Activated T-cell treated with anti-CD3 and anti-CD28 coated beads, Interleukin-2, amount 50 U/mL, for 4 hours (primary cell): Measurements from ENCODE around the gene SHANK3. TPM values are rescaled to one million over a fixed set of nuclear protein-coding genes. Genes with fewer than 3 reads are reported as not detected.
A peak's percentile ranks its signal among the peaks of the same experiment; 100 is the strongest.

Source experiments
- ATAC-seq, 2 donors: fragments of 200-7000 bp; cut with Tn5 transposase; one replicate each; pipeline ENCODE4 v1.10.0; 2021
- DNase-seq: peaks from one replicate; pipeline ENCODE4 v3.0.0-alpha.2; 2020
- H3K27me3 Mint-ChIP-seq: one replicate; pipeline ENCODE4 v1.8.0; 2021; ENCODE audit warnings: low read depth, mixed read lengths
- H3K36me3 Mint-ChIP-seq: one replicate; pipeline ENCODE4 v1.8.0; 2022; ENCODE audit warnings: mixed read lengths; ENCODE audit not compliant: insufficient read depth
- H3K4me1 Mint-ChIP-seq: one replicate; pipeline ENCODE4 v1.8.0; 2021; ENCODE audit warnings: low read depth, mixed read lengths
- H3K4me3 Mint-ChIP-seq: one replicate; pipeline ENCODE4 v1.8.0; 2021; ENCODE audit warnings: mild to moderate bottlenecking, moderate library complexity, mixed read lengths
- H3K9me3 Mint-ChIP-seq: one replicate; pipeline ENCODE4 v1.8.0; 2021; ENCODE audit warnings: mixed read lengths
- total RNA-seq, 3 donors: library from RNA; stranded (reverse); gene quantifications; one replicate each; pipeline ENCODE4 v1.2.1, GENCODE V29; 2021

The SHANK3 gene
- total RNA-seq, 3 donors from 2014 or later = 0.05 to 0.24 (median 0.08) TPM

GRCh38 chr22:50696251-50696798, 23.7 kb downstream of the SHANK3 start:
- H3K9me3 Mint-ChIP-seq = peaks cover 6% of the 10 kb centered on the region
- H3K4me3 Mint-ChIP-seq = no peak overlapping the region
- H3K4me1 Mint-ChIP-seq = no peaks in the 10 kb centered on the region
- H3K36me3 Mint-ChIP-seq = no peaks in the 10 kb centered on the region
- no peak for ATAC-seq
- H3K27me3 Mint-ChIP-seq = peaks cover 3% of the 10 kb centered on the region
- no peak for DNase-seq

GRCh38 chr22:50696799-50697561, 24.4 kb downstream of the SHANK3 start:
- DNase-seq = no peak
- H3K4me1 Mint-ChIP-seq = peaks cover 3% of the 10 kb centered on the region
- H3K27me3 Mint-ChIP-seq = peaks cover 3% of the 10 kb centered on the region
- peaks cover 2% of the 10 kb centered on the region for H3K9me3 Mint-ChIP-seq
- no peak for ATAC-seq
- H3K36me3 Mint-ChIP-seq = no peaks in the 10 kb centered on the region
- no peak overlapping the region for H3K4me3 Mint-ChIP-seq

- Mint-ChIP-seq H3K4me3 (no peak overlapping the region), H3K36me3 (no peaks in the 10 kb centered on the region), H3K27me3 (peaks cover 3% of the 10 kb centered on the region), H3K9me3 (no peaks in the 10 kb centered on the region), H3K4me1 (peaks cover 12% of the 10 kb centered on the region)
- ATAC-seq = no peak
- no peak for DNase-seq
Observed at GRCh38 chr22:50697667-50698506, 25.3 kb downstream of the SHANK3 start.

- DNase-seq = no peak
- Mint-ChIP-seq H3K4me3 (no peak overlapping the region), H3K36me3 (no peaks in the 10 kb centered on the region), H3K27me3 (peaks cover 3% of the 10 kb centered on the region), H3K9me3 (no peaks in the 10 kb centered on the region), H3K4me1 (peaks cover 15% of the 10 kb centered on the region)
- no peak for ATAC-seq
Observed at GRCh38 chr22:50698546-50698945, 25.9 kb downstream of the SHANK3 start.

GRCh38 chr22:50699001-50699755, 26.6 kb downstream of the SHANK3 start:
- DNase-seq (no peak), ATAC-seq (no peak)
- peaks cover 3% of the 10 kb centered on the region for H3K27me3 Mint-ChIP-seq
- H3K36me3 Mint-ChIP-seq = no peaks in the 10 kb centered on the region
- H3K4me1 Mint-ChIP-seq = peaks cover 15% of the 10 kb centered on the region
- H3K9me3 Mint-ChIP-seq = no peaks in the 10 kb centered on the region
- no peak overlapping the region for H3K4me3 Mint-ChIP-seq

- Mint-ChIP-seq H3K27me3 (peaks cover 3% of the 10 kb centered on the region), H3K36me3 (no peaks in the 10 kb centered on the region), H3K4me1 (peaks cover 15% of the 10 kb centered on the region), H3K4me3 (no peak overlapping the region), H3K9me3 (no peaks in the 10 kb centered on the region)
- DNase-seq = no peak
- ATAC-seq = no peak
Observed at GRCh38 chr22:50699756-50700386, 27.2 kb downstream of the SHANK3 start.

GRCh38 chr22:50700387-50701075, 27.9 kb downstream of the SHANK3 start:
- Mint-ChIP-seq H3K27me3 (peaks cover 3% of the 10 kb centered on the region), H3K4me1 (peaks cover 15% of the 10 kb centered on the region), H3K9me3 (no peaks in the 10 kb centered on the region), H3K4me3 (no peak overlapping the region), H3K36me3 (no peaks in the 10 kb centered on the region)
- ATAC-seq (no peak), DNase-seq (no peak)

- peaks cover 2% of the 10 kb centered on the region for H3K27me3 Mint-ChIP-seq
- no peaks in the 10 kb centered on the region for H3K36me3 Mint-ChIP-seq
- peaks cover 15% of the 10 kb centered on the region for H3K4me1 Mint-ChIP-seq
- ATAC-seq (no peak), DNase-seq (no peak)
- no peaks in the 10 kb centered on the region for H3K9me3 Mint-ChIP-seq
- H3K4me3 Mint-ChIP-seq = no peak overlapping the region
Observed at GRCh38 chr22:50701076-50701419, 28.4 kb downstream of the SHANK3 start.

- no peak for DNase-seq
- no peaks in the 10 kb centered on the region for H3K9me3 Mint-ChIP-seq
- ATAC-seq = peak in 1 of 2 donors; percentile 4
- peaks cover 15% of the 10 kb centered on the region for H3K4me1 Mint-ChIP-seq
- H3K4me3 Mint-ChIP-seq = no peak overlapping the region
- H3K27me3 Mint-ChIP-seq = no peaks in the 10 kb centered on the region
- H3K36me3 Mint-ChIP-seq = no peaks in the 10 kb centered on the region
Observed at GRCh38 chr22:50701428-50702154, 29.0 kb downstream of the SHANK3 start.

GRCh38 chr22:50702261-50702671, 29.6 kb downstream of the SHANK3 start:
- Mint-ChIP-seq H3K9me3 (no peaks in the 10 kb centered on the region), H3K36me3 (no peaks in the 10 kb centered on the region), H3K4me1 (peaks cover 15% of the 10 kb centered on the region), H3K4me3 (no peak overlapping the region), H3K27me3 (no peaks in the 10 kb centered on the region)
- DNase-seq (no peak), ATAC-seq (peak in 1 of 2 donors; percentile 57)

GRCh38 chr22:50702821-50703725, 30.4 kb downstream of the SHANK3 start:
- ATAC-seq = no peak
- Mint-ChIP-seq H3K36me3 (no peaks in the 10 kb centered on the region), H3K27me3 (no peaks in the 10 kb centered on the region), H3K9me3 (no peaks in the 10 kb centered on the region), H3K4me1 (peaks cover 15% of the 10 kb centered on the region), H3K4me3 (no peak overlapping the region)
- no peak for DNase-seq
